OCI-LY7 (cell line): ENCODE results near the gene B9D2.

Source experiments
- CTCF ChIP-seq: fragments of 200-600 bp; sonication (generic); conservative IDR thresholded peaks from 2 replicates; pipeline ENCODE4 v1.5.1; 2014; ENCODE audit warnings: mild to moderate bottlenecking, antibody characterized with exemption, low read length, moderate library complexity, mixed read lengths
- EZH2phosphoT487 ChIP-seq: fragments of 200-600 bp; sonication (generic); IDR thresholded peaks from 2 replicates; pipeline ENCODE4 v1.6.1; 2018; ENCODE audit warnings: low read depth, borderline replicate concordance, mild to moderate bottlenecking, mixed run types, antibody characterized with exemption, low read length, moderate library complexity, mixed read lengths

- no peak for TF ChIP-seq CTCF
- TF ChIP-seq EZH2phosphoT487, result no peak
Measured at GRCh38 chr19:41376998-41377365, 13.0 kb upstream of the B9D2 start.
